Measurements from ENCODE around the gene TRA2A. TPM values are rescaled to one million over a fixed set of nuclear protein-coding genes. Genes with fewer than 3 reads are reported as not detected.

Gene TRA2A
- total and polyA plus RNA-seq, 2 of the 13 experiments (the other 11 are each of a cell fraction or from before 2014, with no cell fraction given), result 39.1 to 41.6 TPM

DNA sequence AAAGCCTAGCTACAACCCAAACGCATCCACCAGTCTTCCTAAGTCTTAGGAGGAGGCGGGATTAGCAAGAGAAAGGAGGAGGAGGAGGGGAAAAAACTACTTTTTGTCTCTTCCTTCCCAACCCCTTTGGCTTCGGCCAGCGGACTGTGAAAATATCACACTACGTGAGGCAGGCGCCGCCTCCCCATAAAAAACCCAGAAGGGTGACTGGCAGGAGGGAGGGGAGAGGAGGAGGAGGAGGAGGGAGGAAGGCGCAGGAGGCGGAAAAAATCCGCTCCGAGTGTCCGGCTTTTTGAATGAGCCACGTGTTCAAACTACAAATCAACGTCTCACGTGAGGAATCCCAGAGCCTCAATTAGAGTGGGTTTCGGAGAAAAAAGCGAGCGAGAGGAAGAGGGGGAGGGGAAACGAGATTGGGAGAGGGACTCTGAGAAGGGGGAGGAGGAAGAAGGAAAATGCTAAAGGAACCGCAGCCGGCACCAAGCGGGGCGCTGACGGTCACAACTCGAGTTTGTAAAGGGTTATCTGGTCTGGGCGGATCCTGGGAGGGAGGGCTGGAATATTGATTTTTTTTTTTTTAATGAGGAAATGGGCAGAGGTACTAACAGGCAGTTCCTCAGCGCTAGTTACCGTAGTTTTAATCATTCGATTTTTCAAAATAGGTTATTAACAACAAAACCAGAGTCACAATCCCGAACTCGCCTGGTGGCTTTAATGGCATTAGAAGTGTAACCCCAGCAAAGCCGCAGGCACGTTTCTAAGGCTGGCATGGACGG, 61.3 kb downstream of the TRA2A start, which contains the start of gene IGF2BP3 (continued):
- TF ChIP-seq, protein P1, sequence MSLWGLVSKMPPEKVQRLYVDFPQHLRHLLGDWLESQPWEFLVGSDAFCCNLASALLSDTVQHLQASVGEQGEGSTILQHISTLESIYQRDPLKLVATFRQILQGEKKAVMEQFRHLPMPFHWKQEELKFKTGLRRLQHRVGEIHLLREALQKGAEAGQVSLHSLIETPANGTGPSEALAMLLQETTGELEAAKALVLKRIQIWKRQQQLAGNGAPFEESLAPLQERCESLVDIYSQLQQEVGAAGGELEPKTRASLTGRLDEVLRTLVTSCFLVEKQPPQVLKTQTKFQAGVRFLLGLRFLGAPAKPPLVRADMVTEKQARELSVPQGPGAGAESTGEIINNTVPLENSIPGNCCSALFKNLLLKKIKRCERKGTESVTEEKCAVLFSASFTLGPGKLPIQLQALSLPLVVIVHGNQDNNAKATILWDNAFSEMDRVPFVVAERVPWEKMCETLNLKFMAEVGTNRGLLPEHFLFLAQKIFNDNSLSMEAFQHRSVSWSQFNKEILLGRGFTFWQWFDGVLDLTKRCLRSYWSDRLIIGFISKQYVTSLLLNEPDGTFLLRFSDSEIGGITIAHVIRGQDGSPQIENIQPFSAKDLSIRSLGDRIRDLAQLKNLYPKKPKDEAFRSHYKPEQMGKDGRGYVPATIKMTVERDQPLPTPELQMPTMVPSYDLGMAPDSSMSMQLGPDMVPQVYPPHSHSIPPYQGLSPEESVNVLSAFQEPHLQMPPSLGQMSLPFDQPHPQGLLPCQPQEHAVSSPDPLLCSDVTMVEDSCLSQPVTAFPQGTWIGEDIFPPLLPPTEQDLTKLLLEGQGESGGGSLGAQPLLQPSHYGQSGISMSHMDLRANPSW (CRISPR knock-in tag; IDR thresholded peaks at IDR 0.05; ENCODE audit: borderline replicate concordance), result 0 out of 2 replicates have a peak, but pooled peaks have one; percentile 37
- TF ChIP-seq ZNF230 (CRISPR knock-in tag; IDR thresholded peaks at IDR 0.05) (no peak), SOX13 (IDR thresholded peaks at IDR 0.05) (no peak), SOX13 (CRISPR knock-in tag; conservative IDR thresholded peaks at IDR 0.05 in 1 of 2, IDR thresholded peaks at IDR 0.05 in 1 of 2) (peak in 1 of 2 experiments; percentile 43; a peak in 1 of 4 replicates), RBM22 (optimal IDR thresholded peaks at IDR 0.05; ENCODE audit: low read length) (peak; percentile 29), ZNF790 (CRISPR knock-in tag; IDR thresholded peaks at IDR 0.05; ENCODE audit: borderline replicate concordance) (0 out of 2 replicates have a peak, but pooled peaks have one; percentile 33), GFI1 (CRISPR knock-in tag; IDR thresholded peaks at IDR 0.05; ENCODE audit: borderline replicate concordance) (peak; percentile 49; the same call in 1 of the 2 replicates), ZNF569 (CRISPR knock-in tag; IDR thresholded peaks at IDR 0.05; ENCODE audit: borderline replicate concordance) (no peak), RCOR2 (CRISPR knock-in tag; IDR thresholded peaks at IDR 0.05) (0 out of 2 replicates have a peak, but pooled peaks have one; percentile 48), HNRNPH1 (optimal IDR thresholded peaks at IDR 0.05; ENCODE audit: low read depth, low read length) (peak; percentile 77), ZSCAN25 (CRISPR knock-in tag; IDR thresholded peaks at IDR 0.05) (peak; percentile 52; the same call in 1 of the 2 replicates), SIN3A (IDR thresholded peaks at IDR 0.05; ENCODE audit: borderline replicate concordance, low read depth, low read length) (peak; percentile 51; the same call in 1 of the 2 replicates), ZSCAN29 (CRISPR knock-in tag; conservative IDR thresholded peaks at IDR 0.05) (peak; percentile 97), FOXK2 (IDR thresholded peaks at IDR 0.05) (peak; percentile 4; the same call in 1 of the 2 replicates), KAT7 (CRISPR knock-in tag; IDR thresholded peaks at IDR 0.05; ENCODE audit: borderline replicate concordance) (peak; percentile 54; the same call in 1 of the 2 replicates), TMF1 (CRISPR knock-in tag; IDR thresholded peaks at IDR 0.05; ENCODE audit: low read depth) (no peak), ONECUT2 (CRISPR knock-in tag; IDR thresholded peaks at IDR 0.05) (peak; percentile 94)
- TF ChIP-seq, protein P2, sequence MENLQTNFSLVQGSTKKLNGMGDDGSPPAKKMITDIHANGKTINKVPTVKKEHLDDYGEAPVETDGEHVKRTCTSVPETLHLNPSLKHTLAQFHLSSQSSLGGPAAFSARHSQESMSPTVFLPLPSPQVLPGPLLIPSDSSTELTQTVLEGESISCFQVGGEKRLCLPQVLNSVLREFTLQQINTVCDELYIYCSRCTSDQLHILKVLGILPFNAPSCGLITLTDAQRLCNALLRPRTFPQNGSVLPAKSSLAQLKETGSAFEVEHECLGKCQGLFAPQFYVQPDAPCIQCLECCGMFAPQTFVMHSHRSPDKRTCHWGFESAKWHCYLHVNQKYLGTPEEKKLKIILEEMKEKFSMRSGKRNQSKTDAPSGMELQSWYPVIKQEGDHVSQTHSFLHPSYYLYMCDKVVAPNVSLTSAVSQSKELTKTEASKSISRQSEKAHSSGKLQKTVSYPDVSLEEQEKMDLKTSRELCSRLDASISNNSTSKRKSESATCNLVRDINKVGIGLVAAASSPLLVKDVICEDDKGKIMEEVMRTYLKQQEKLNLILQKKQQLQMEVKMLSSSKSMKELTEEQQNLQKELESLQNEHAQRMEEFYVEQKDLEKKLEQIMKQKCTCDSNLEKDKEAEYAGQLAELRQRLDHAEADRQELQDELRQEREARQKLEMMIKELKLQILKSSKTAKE (CRISPR knock-in tag; IDR thresholded peaks at IDR 0.05; ENCODE audit: borderline replicate concordance), result 0 out of 2 replicates have a peak, but pooled peaks have one; percentile 19
- TF ChIP-seq, protein P3, sequence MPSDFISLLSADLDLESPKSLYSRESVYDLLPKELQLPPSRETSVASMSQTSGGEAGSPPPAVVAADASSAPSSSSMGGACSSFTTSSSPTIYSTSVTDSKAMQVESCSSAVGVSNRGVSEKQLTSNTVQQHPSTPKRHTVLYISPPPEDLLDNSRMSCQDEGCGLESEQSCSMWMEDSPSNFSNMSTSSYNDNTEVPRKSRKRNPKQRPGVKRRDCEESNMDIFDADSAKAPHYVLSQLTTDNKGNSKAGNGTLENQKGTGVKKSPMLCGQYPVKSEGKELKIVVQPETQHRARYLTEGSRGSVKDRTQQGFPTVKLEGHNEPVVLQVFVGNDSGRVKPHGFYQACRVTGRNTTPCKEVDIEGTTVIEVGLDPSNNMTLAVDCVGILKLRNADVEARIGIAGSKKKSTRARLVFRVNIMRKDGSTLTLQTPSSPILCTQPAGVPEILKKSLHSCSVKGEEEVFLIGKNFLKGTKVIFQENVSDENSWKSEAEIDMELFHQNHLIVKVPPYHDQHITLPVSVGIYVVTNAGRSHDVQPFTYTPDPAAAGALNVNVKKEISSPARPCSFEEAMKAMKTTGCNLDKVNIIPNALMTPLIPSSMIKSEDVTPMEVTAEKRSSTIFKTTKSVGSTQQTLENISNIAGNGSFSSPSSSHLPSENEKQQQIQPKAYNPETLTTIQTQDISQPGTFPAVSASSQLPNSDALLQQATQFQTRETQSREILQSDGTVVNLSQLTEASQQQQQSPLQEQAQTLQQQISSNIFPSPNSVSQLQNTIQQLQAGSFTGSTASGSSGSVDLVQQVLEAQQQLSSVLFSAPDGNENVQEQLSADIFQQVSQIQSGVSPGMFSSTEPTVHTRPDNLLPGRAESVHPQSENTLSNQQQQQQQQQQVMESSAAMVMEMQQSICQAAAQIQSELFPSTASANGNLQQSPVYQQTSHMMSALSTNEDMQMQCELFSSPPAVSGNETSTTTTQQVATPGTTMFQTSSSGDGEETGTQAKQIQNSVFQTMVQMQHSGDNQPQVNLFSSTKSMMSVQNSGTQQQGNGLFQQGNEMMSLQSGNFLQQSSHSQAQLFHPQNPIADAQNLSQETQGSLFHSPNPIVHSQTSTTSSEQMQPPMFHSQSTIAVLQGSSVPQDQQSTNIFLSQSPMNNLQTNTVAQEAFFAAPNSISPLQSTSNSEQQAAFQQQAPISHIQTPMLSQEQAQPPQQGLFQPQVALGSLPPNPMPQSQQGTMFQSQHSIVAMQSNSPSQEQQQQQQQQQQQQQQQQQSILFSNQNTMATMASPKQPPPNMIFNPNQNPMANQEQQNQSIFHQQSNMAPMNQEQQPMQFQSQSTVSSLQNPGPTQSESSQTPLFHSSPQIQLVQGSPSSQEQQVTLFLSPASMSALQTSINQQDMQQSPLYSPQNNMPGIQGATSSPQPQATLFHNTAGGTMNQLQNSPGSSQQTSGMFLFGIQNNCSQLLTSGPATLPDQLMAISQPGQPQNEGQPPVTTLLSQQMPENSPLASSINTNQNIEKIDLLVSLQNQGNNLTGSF (CRISPR knock-in tag; IDR thresholded peaks at IDR 0.05), result no peak

All from HepG2 (cell line).